Heart left ventricle (tissue), 13 donors: ENCODE results near the gene RAD51B.

Experiments used
- CTCF ChIP-seq, 12 donors: fragments of 200-600 bp; sonication (generic) in 4 of 12; IDR thresholded peaks; one replicate each; pipeline versions ENCODE4 v1.5.0 to v1.8.0; 2018 to 2022; ENCODE audit warnings: antibody characterized with exemption in 12 of 12, mild to moderate bottlenecking in 5 of 12
- POLR2A ChIP-seq, 2 donors: fragments of 450-650 bp; IDR thresholded peaks; one replicate each; pipeline ENCODE4 v1.6.1; 2017; ENCODE audit warnings: antibody characterized with exemption in 2 of 2, mild to moderate bottlenecking in 2 of 2, moderate library complexity in 2 of 2
- donor health status: ischemic (EF 13 %, LVEDD 7.1; RV severe dilation, severe dysfunction).
- donor health status: DM: no; HTN: yes; CAD: no.
- donor health status: DM: no; HTN: no; CAD: no.
- donor health status: ischemic (EF 25% LVEDD 6.9; RV normal size, moderate dysfunction).
- donor health status: ischemic (EF 25% LVEDD 5.7; RV mildly dilated, moderate dysfunction).
- donor health status: ischemic (EF 35%, LVEDD 5.7; RV mildly dilated, moderate dysfunction).
- donor health status: nonischemic (EF 11% LVEDD 7.7; RV severe dilation, severe dysfunction).
- donor health status: DM: yes; HTN: yes; CAD: no.
- donor health status: PGD.
- donor health status: ischemic (EF 29% LVEDD 5.4; RV normal size, mild dysfunction).
- donor health status: nonischemic (EF 23%, LVEDD 6.1; RV moderate dilation, normal function).

GRCh38 chr14:68253160-68253780, 433.7 kb downstream of the RAD51B start:
- TF ChIP-seq CTCF (IDR thresholded peaks at IDR 0.05): no peak
- TF ChIP-seq POLR2A (IDR thresholded peaks at IDR 0.05): no peak
